IMR-90 (cell line): ENCODE data around the gene AKAP6. TPM values are rescaled to one million over a fixed set of nuclear protein-coding genes. Genes with fewer than 3 reads are reported as not detected.

Source experiments
- ATAC-seq: fragments of 200-7000 bp; cut with Tn5 transposase; 2 replicates; pipeline ENCODE4 v1.9.1; 2020; ENCODE audit warnings: low read depth, mild to moderate bottlenecking, moderate library complexity
- BruUV-seq: library from RNA; stranded (reverse); fragments of 400-500 nt; replicated peaks from 2 replicates; lab custom pipeline; 2021; lab: Mats Ljungman, UMichigan
- CTCF ChIA-PET: fragments of 300-600 bp; formaldehyde crosslinking; extraction: SDS; loops from one replicate; lab custom pipeline; 2021; ENCODE audit warnings: antibody characterized with exemption; lab: Yijun Ruan, JAX
- POLR2A ChIA-PET: fragments of 300-600 bp; sonication (Branson Sonifier 250); formaldehyde crosslinking; loops from one replicate; lab custom pipeline; 2022; ENCODE audit warnings: antibody characterized with exemption; ENCODE audit not compliant: unreplicated experiment; lab: Charles Lee
- DNase-seq: peaks from one replicate; pipeline ENCODE4 v3.0.0; 2013
- H2AFZ ChIP-seq: replicated peaks from 2 replicates; pipeline ENCODE3; 2013; ENCODE audit warnings: low read length, mild to moderate bottlenecking; ENCODE audit not compliant: poor library complexity
- H2AK5ac ChIP-seq: 2 replicates; pipeline ENCODE4 v1.6.1; 2013; ENCODE audit warnings: low read depth, low read length, inconsistent platforms
- H2AK9ac ChIP-seq: replicated peaks from 2 replicates; pipeline ENCODE3; 2013; ENCODE audit warnings: mild to moderate bottlenecking, low read depth, low read length, moderate library complexity; ENCODE audit not compliant: poor library complexity
- H2BK120ac ChIP-seq: 2 replicates; pipeline ENCODE4 v1.6.1; 2013; ENCODE audit warnings: low read depth, low read length, inconsistent platforms
- H2BK15ac ChIP-seq: 3 replicates; pipeline ENCODE4 v1.6.1; 2013; ENCODE audit warnings: low read depth, low read length, inconsistent platforms
- H2BK20ac ChIP-seq: 2 replicates; pipeline ENCODE4 v1.6.1; 2013; ENCODE audit warnings: low read depth, mild to moderate bottlenecking, inconsistent platforms, low read length, moderate library complexity
- H2BK5ac ChIP-seq: 2 replicates; pipeline ENCODE4 v1.6.1; 2013; ENCODE audit warnings: mild to moderate bottlenecking, low read depth, low read length, inconsistent platforms; ENCODE audit not compliant: poor library complexity, severe bottlenecking
- H3K14ac ChIP-seq: replicated peaks from 2 replicates; pipeline ENCODE4 v1.6.1; 2013; ENCODE audit warnings: low read depth, low read length, inconsistent platforms
- H3K18ac ChIP-seq: 2 replicates; pipeline ENCODE4 v1.6.1; 2013; ENCODE audit warnings: low read depth, low read length, control low read depth
- H3K23ac ChIP-seq: 2 replicates; pipeline ENCODE4 v1.6.1; 2013; ENCODE audit warnings: low read depth, low read length, inconsistent platforms
- H3K27ac ChIP-seq: 2 replicates; pipeline ENCODE4 v1.5.1; 2013; ENCODE audit warnings: mild to moderate bottlenecking, control low read depth, low read length; ENCODE audit not compliant: insufficient read depth
- H3K27me3 ChIP-seq: 2 replicates; pipeline ENCODE4 v1.6.1; 2013; ENCODE audit warnings: low read length; ENCODE audit not compliant: control insufficient read depth, insufficient read depth
- H3K36me3 ChIP-seq: 2 replicates; pipeline ENCODE4 v1.6.1; 2013; ENCODE audit warnings: low read length, mixed read lengths; ENCODE audit not compliant: control insufficient read depth, insufficient read depth
- H3K4ac ChIP-seq: 2 replicates; pipeline ENCODE4 v1.6.1; 2013; ENCODE audit warnings: low read depth, low read length, inconsistent platforms
- H3K4me1 ChIP-seq: 2 replicates; pipeline ENCODE4 v1.6.1; 2013; ENCODE audit warnings: low read length, mixed read lengths; ENCODE audit not compliant: control insufficient read depth, insufficient read depth
- H3K4me2 ChIP-seq: 2 replicates; pipeline ENCODE4 v1.6.1; 2013; ENCODE audit warnings: low read depth, mild to moderate bottlenecking, control low read depth, low read length, moderate library complexity
- H3K4me3 ChIP-seq: 2 replicates; pipeline ENCODE4 v1.5.1; 2013; ENCODE audit warnings: low read depth, mild to moderate bottlenecking, control low read depth, low read length, moderate library complexity; ENCODE audit not compliant: insufficient read depth
- H3K56ac ChIP-seq: 2 replicates; pipeline ENCODE4 v1.6.1; 2013; ENCODE audit warnings: low read length, inconsistent platforms; ENCODE audit not compliant: insufficient read depth; ENCODE audit errors: extremely low read depth
- H3K79me1 ChIP-seq, 2 experiments: 2 replicates each; pipeline ENCODE4 v1.6.1; 2013; ENCODE audit warnings: low read length in 2 of 2, inconsistent platforms in 1 of 2, low read depth in 1 of 2
- H3K9ac ChIP-seq: 2 replicates; pipeline ENCODE4 v1.6.1; 2013; ENCODE audit warnings: low read depth, low read length, control low read depth
- H3K9me1 ChIP-seq: 2 replicates; pipeline ENCODE4 v1.6.1; 2013; ENCODE audit warnings: low read length, inconsistent platforms; ENCODE audit not compliant: insufficient read depth
- H3K9me3 ChIP-seq: 2 replicates; pipeline ENCODE4 v1.6.1; 2013; ENCODE audit warnings: low read length; ENCODE audit not compliant: control insufficient read depth, insufficient read depth
- H4K20me1 ChIP-seq: 2 replicates; pipeline ENCODE4 v1.6.1; 2013; ENCODE audit warnings: low read length, inconsistent platforms; ENCODE audit not compliant: insufficient read depth
- H4K5ac ChIP-seq: 2 replicates; pipeline ENCODE4 v1.6.1; 2013; ENCODE audit warnings: mild to moderate bottlenecking, low read depth, low read length, control low read depth
- H4K8ac ChIP-seq, 2 experiments: 2 replicates each; pipeline ENCODE4 v1.6.1; 2013; ENCODE audit warnings: low read depth in 2 of 2, low read length in 2 of 2, control low read depth in 1 of 2, inconsistent platforms in 1 of 2
- H4K91ac ChIP-seq: 2 replicates; pipeline ENCODE4 v1.6.1; 2013; ENCODE audit warnings: low read depth, low read length, inconsistent platforms; ENCODE audit not compliant: insufficient read depth
- CHD1 ChIP-seq: IDR thresholded peaks from 2 replicates; pipeline ENCODE4 v1.6.1; 2012; ENCODE audit warnings: low read depth, low read length, improper control_type of control experiment
- MAZ ChIP-seq: IDR thresholded peaks from 2 replicates; pipeline ENCODE4 v1.6.1; 2012; ENCODE audit warnings: low read depth, mild to moderate bottlenecking, low read length, improper control_type of control experiment, moderate library complexity, borderline replicate concordance
- MXI1 ChIP-seq: IDR thresholded peaks from 2 replicates; pipeline ENCODE4 v1.6.1; 2012; ENCODE audit warnings: low read depth, mild to moderate bottlenecking, low read length, moderate library complexity, borderline replicate concordance
- NFE2L2 ChIP-seq: fragments of 150-350 bp; IDR thresholded peaks from 2 replicates; pipeline ENCODE4 v1.6.1; 2016; ENCODE audit warnings: low read depth, mild to moderate bottlenecking, low read length
- WGBS, 2 experiments: methylation state at CpG; one replicate each; pipeline versions ENCODE4 v1.1.5 to v1.1.7; 2013; ENCODE audit warnings: missing lambda C conversion rate in 2 of 2; ENCODE audit not compliant: insufficient read length in 1 of 2; ENCODE audit errors: extremely low coverage in 2 of 2; 5-methylcytosine and 5-hydroxymethylcytosine counted together
- dilution Hi-C: fragments of 300-500 bp; cut with HindIII; formaldehyde crosslinking; loops from one replicate; pipeline ENCODE4 v1.14.3; 2018; ENCODE audit warnings: low sequenced_read_pairs; ENCODE audit not compliant: unreplicated experiment
- in situ Hi-C: fragments of 300-500 bp; cut with MboI; formaldehyde crosslinking; loops from 3 replicates; pipeline ENCODE4 v1.14.3; 2019; ENCODE audit warnings: low sequenced_read_pairs, inconsistent platforms, mixed read lengths
- intact Hi-C: fragments of 100-400 bp; cut with micrococcal nuclease; formaldehyde crosslinking; loops from 2 replicates; pipeline ENCODE4 v1.10.0; 2022
- polyA plus RNA-seq, 3 experiments: library from polyadenylated mRNA; depleted of rRNA; stranded (reverse); fragments of >200 nt; gene quantifications; 2 replicates each; pipeline ENCODE4 v1.2.3, GENCODE V29; 2012; ENCODE audit warnings: low replicate concordance in 1 of 3
- total RNA-seq: library from RNA; depleted of rRNA; stranded (reverse); fragments of >200 nt; gene quantifications from 2 replicates; pipeline ENCODE4 v1.2.3, GENCODE V29; 2012

AKAP6 gene
- total and polyA plus RNA-seq, 2 of the 4 experiments (the other 2 are of a cell fraction): 0.22 to 1.6 TPM

DNA sequence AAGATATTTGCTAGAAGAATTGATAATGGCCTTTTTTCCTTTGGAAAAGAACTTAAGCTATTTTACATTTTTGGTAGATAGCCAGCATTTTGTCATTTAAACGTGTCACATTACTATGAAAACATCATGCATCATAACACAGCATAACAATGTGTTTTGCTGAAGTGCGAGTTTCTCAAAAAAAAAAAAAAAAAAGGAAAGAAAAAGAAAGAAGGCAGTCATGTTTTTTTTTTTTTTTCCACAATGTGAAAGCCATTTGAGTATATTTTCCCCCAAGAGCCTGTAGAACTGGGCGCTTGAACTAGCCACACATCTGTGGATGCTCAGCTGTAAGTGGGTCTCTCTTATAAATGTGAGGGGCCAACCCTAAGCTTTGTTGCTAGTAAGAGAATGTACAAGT is 300.1 kb downstream of the AKAP6 start:
- no peak overlapping the region for H2BK120ac ChIP-seq
- no peaks in the 10 kb centered on the region for H3K4me1 ChIP-seq
- H2AFZ ChIP-seq: no peak overlapping the region
- no peak overlapping the region for H2BK5ac ChIP-seq
- no peak overlapping the region for H3K4me2 ChIP-seq
- no peak overlapping the region for H3K56ac ChIP-seq
- no peak overlapping the region for H4K5ac ChIP-seq
- no CpG with 5 or more reads among the region's 3 CpGs for WGBS, 2 experiments
- no peak for ATAC-seq
- H2BK15ac ChIP-seq: no peak overlapping the region
- H2AK5ac ChIP-seq: no peak overlapping the region
- H3K4ac ChIP-seq: no peak overlapping the region
- ChIA-PET POLR2A (no interaction called here), CTCF (no interaction called here)
- H3K9ac ChIP-seq: no peak overlapping the region
- no peaks in the 10 kb centered on the region for H3K9me1 ChIP-seq
- H3K27me3 ChIP-seq: no peaks in the 10 kb centered on the region
- no peak overlapping the region for H4K8ac ChIP-seq
- H3K79me1 ChIP-seq: no peaks in the 10 kb centered on the region
- no TSS peak for BruUV-seq
- no peaks in the 10 kb centered on the region for H3K9me3 ChIP-seq
- no peak overlapping the region for H2BK20ac ChIP-seq
- no peak overlapping the region for H3K14ac ChIP-seq
- H3K23ac ChIP-seq: no peak overlapping the region
- dilution Hi-C loops: no loop called here
- TF ChIP-seq MAZ (no peak), CHD1 (no peak), MXI1 (no peak), NFE2L2 (no peak)
- intact Hi-C loops: no loop called here
- no peaks in the 10 kb centered on the region for H3K36me3 ChIP-seq
- in situ Hi-C loops: no loop called here
- DNase-seq: no peak
- no peak overlapping the region for H3K4me3 ChIP-seq
- H2AK9ac ChIP-seq: no peak overlapping the region
- no peaks in the 10 kb centered on the region for H4K20me1 ChIP-seq
- no peak overlapping the region for H3K27ac ChIP-seq
- no peak overlapping the region for H4K91ac ChIP-seq
- H3K18ac ChIP-seq: no peak overlapping the region
